T1000 (cell line): ENCODE data around the gene SSBP2.

ENCODE experiments used
- DNase-seq: peaks from one replicate; lab custom pipeline; 2025; ENCODE audit warnings: mixed read lengths; lab: John Stamatoyannopoulos, UW

SSBP2 gene

GRCh38 chr5:81393430-81393782 lies 357.5 kb downstream of the SSBP2 start:
- no peak for DNase-seq

- DNase-seq, result no peak
These were observed 361.9 kb downstream of the SSBP2 start for GRCh38 chr5:81389025-81389424.

GRCh38 chr5:81388169-81388568 lies 362.7 kb downstream of the SSBP2 start:
- DNase-seq, result no peak

- no peak for DNase-seq
These were observed 367.0 kb downstream of the SSBP2 start for GRCh38 chr5:81383867-81384266.

- no peak for DNase-seq
These were observed 379.5 kb downstream of the SSBP2 start for GRCh38 chr5:81371354-81371876.

- DNase-seq, result no peak
These were observed 380.0 kb downstream of the SSBP2 start for GRCh38 chr5:81370912-81371311.

GRCh38 chr5:81365541-81365940 lies 385.4 kb downstream of the SSBP2 start:
- DNase-seq, result no peak

GRCh38 chr5:81363093-81363871 lies 387.6 kb downstream of the SSBP2 start:
- DNase-seq, result no peak
